Measurements from ENCODE around the gene ZNF433.
"Not testable (repeated sequence)": the region's sequence is repeated elsewhere in the genome, so short reads cannot be mapped to it uniquely, and the experiment has no call there.

Gene ZNF433

GRCh38 chr19:12035220-12036172 lies at the start of gene ZNF433:
Gene ZNF433 (minus strand): TSS chr19:12035679. CDS start chr19:12035539, 140 bp downstream.
- DNase-seq (ENCODE audit: insufficient read length, low spot score) = peak; percentile 96
- no peak for FAIRE-seq
- TF ChIP-seq CTCF (IDR thresholded peaks at IDR 0.05; ENCODE audit: insufficient read depth, missing control alignments) = no peak

GRCh38 chr19:12083336-12083735 lies 47.9 kb upstream of the ZNF433 start:
- FAIRE-seq; DNase-seq (ENCODE audit: insufficient read length, low spot score): not testable (repeated sequence)

- no peak for DNase-seq (ENCODE audit: insufficient read length, low spot score)
- TF ChIP-seq CTCF (IDR thresholded peaks at IDR 0.05; ENCODE audit: insufficient read depth, missing control alignments) = no peak
- FAIRE-seq = no peak
Observed at GRCh38 chr19:12077375-12077774, 41.9 kb upstream of the ZNF433 start.

- not testable (repeated sequence) for FAIRE-seq; DNase-seq (ENCODE audit: insufficient read length, low spot score)
Observed at GRCh38 chr19:12076331-12076730, 40.9 kb upstream of the ZNF433 start.

- FAIRE-seq (no peak), DNase-seq (ENCODE audit: insufficient read length, low spot score) (no peak)
- no peak for TF ChIP-seq CTCF (IDR thresholded peaks at IDR 0.05; ENCODE audit: insufficient read depth, missing control alignments)
Observed at GRCh38 chr19:12075538-12076139, 40.2 kb upstream of the ZNF433 start.

- TF ChIP-seq CTCF (IDR thresholded peaks at IDR 0.05; ENCODE audit: insufficient read depth, missing control alignments) = no peak
- DNase-seq (ENCODE audit: insufficient read length, low spot score) (peak; percentile 77), FAIRE-seq (no peak)
Observed at GRCh38 chr19:12064590-12065538, 29.4 kb upstream of the ZNF433 start, which contains the start of gene ZNF844. Gene ZNF844 (plus strand): TSS chr19:12064731. CDS start chr19:12064874, 143 bp downstream.

- no peak for FAIRE-seq
- no peak for TF ChIP-seq CTCF (IDR thresholded peaks at IDR 0.05; ENCODE audit: insufficient read depth, missing control alignments)
Observed at GRCh38 chr19:12055784-12056183, 20.3 kb upstream of the ZNF433 start.

More at GRCh38 chr19:12055784-12056183, 20.3 kb upstream of the ZNF433 start:
- DNase-seq (ENCODE audit: insufficient read length, low spot score) = no peak

All from D721Med (cell line).